Calu3 (cell line): ENCODE results near the gene HSCB. TPM values are rescaled to one million over a fixed set of nuclear protein-coding genes. Genes with fewer than 3 reads are reported as not detected.

Experiments
- BruUV-seq: library from RNA; stranded (reverse); fragments of 400-500 nt; replicated peaks from 2 replicates; lab custom pipeline; 2021; lab: Mats Ljungman, UMichigan
- CTCF ChIA-PET: fragments of 300-600 bp; sonication (Branson Sonifier 250); formaldehyde crosslinking; loops from one replicate; lab custom pipeline; 2022; ENCODE audit warnings: antibody characterized with exemption; lab: Charles Lee
- DNase-seq: peaks from one replicate; pipeline ENCODE4 v3.0.0; 2022
- H3K27ac Mint-ChIP-seq: one replicate; pipeline ENCODE4 v1.8.0; 2022; ENCODE audit warnings: mixed read lengths; ENCODE audit not compliant: unreplicated experiment
- H3K27me3 Mint-ChIP-seq: one replicate; pipeline ENCODE4 v1.8.0; 2022; ENCODE audit warnings: mixed read lengths; ENCODE audit not compliant: unreplicated experiment
- H3K36me3 Mint-ChIP-seq: one replicate; pipeline ENCODE4 v1.8.0; 2022; ENCODE audit warnings: mild to moderate bottlenecking, moderate library complexity, mixed read lengths; ENCODE audit not compliant: insufficient read depth, unreplicated experiment
- H3K4me1 Mint-ChIP-seq: one replicate; pipeline ENCODE4 v1.8.0; 2022; ENCODE audit warnings: mild to moderate bottlenecking, low read depth, mixed read lengths; ENCODE audit not compliant: unreplicated experiment
- H3K4me3 Mint-ChIP-seq: one replicate; pipeline ENCODE4 v1.8.0; 2022; ENCODE audit warnings: mild to moderate bottlenecking, low read depth, moderate library complexity, mixed read lengths; ENCODE audit not compliant: unreplicated experiment
- H3K9me3 Mint-ChIP-seq: one replicate; pipeline ENCODE4 v1.8.0; 2022; ENCODE audit warnings: low read depth, mixed read lengths; ENCODE audit not compliant: unreplicated experiment
- intact Hi-C: fragments of 100-400 bp; cut with micrococcal nuclease; formaldehyde crosslinking; loops from one replicate; pipeline ENCODE4 v1.10.0; 2022; ENCODE audit not compliant: unreplicated experiment
- total RNA-seq: library from RNA; stranded (reverse); gene quantifications from 2 replicates; pipeline ENCODE4 v1.2.3, GENCODE V29; 2022
- TF ChIP-seq, protein P1 (sequence below): fragments of 200-600 bp; IDR thresholded peaks from one replicate; pipeline ENCODE4 v1.8.0; 2022; ENCODE audit warnings: antibody characterized with exemption; ENCODE audit not compliant: unreplicated experiment

The HSCB gene
- total RNA-seq, 1 experiment from 2014 or later: 16.5 TPM

DNA sequence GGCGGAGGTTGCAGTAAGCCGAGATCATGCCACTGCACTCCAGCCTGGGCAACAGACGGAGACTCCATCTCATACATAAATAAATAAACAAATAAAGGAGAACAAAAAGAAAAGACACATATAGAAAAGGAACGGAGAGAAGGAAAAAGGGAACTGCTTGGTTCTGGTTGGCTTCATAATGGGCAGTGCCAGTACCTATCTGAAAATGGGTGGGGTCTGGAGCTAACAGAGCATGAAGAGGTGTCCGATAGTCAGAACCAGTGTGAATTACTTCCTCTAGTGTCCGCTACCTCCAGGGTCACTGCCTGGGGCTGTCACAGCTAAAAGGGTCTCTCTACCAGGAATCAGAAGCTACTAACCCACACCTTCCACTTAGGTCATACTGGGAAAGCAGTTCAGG lies 35.0 kb upstream of the HSCB start:
- no peak for DNase-seq
- no TSS peak for BruUV-seq
- Mint-ChIP-seq H3K36me3 (no peaks in the 10 kb centered on the region), H3K27me3 (no peaks in the 10 kb centered on the region), H3K9me3 (no peaks in the 10 kb centered on the region), H3K27ac (no peak overlapping the region), H3K4me1 (peaks cover 9% of the 10 kb centered on the region), H3K4me3 (no peak overlapping the region)
- intact Hi-C loops: no loop called here
- TF ChIP-seq, protein P1, sequence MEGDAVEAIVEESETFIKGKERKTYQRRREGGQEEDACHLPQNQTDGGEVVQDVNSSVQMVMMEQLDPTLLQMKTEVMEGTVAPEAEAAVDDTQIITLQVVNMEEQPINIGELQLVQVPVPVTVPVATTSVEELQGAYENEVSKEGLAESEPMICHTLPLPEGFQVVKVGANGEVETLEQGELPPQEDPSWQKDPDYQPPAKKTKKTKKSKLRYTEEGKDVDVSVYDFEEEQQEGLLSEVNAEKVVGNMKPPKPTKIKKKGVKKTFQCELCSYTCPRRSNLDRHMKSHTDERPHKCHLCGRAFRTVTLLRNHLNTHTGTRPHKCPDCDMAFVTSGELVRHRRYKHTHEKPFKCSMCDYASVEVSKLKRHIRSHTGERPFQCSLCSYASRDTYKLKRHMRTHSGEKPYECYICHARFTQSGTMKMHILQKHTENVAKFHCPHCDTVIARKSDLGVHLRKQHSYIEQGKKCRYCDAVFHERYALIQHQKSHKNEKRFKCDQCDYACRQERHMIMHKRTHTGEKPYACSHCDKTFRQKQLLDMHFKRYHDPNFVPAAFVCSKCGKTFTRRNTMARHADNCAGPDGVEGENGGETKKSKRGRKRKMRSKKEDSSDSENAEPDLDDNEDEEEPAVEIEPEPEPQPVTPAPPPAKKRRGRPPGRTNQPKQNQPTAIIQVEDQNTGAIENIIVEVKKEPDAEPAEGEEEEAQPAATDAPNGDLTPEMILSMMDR: no peak
- CTCF ChIA-PET: no interaction called here

GRCh38 chr22:28710107-28710506 lies 31.7 kb upstream of the HSCB start:
- TF ChIP-seq, protein P1: no peak
- H3K9me3 Mint-ChIP-seq: no peaks in the 10 kb centered on the region
- H3K4me1 Mint-ChIP-seq: peaks cover 17% of the 10 kb centered on the region
- H3K27me3 Mint-ChIP-seq: no peaks in the 10 kb centered on the region
- intact Hi-C loops: no loop called here
- H3K4me3 Mint-ChIP-seq: no peak overlapping the region
- no peaks in the 10 kb centered on the region for H3K36me3 Mint-ChIP-seq
- CTCF ChIA-PET: interaction anchor here (0.6 to 1.0 kb wide), 3 partner anchors 40 to 110 kb away, joined by 3 to 4 read pairs (median 3); no protein-coding TSS in a partner anchor
- DNase-seq: no peak
- no peak overlapping the region for H3K27ac Mint-ChIP-seq
- BruUV-seq: no TSS peak

DNA sequence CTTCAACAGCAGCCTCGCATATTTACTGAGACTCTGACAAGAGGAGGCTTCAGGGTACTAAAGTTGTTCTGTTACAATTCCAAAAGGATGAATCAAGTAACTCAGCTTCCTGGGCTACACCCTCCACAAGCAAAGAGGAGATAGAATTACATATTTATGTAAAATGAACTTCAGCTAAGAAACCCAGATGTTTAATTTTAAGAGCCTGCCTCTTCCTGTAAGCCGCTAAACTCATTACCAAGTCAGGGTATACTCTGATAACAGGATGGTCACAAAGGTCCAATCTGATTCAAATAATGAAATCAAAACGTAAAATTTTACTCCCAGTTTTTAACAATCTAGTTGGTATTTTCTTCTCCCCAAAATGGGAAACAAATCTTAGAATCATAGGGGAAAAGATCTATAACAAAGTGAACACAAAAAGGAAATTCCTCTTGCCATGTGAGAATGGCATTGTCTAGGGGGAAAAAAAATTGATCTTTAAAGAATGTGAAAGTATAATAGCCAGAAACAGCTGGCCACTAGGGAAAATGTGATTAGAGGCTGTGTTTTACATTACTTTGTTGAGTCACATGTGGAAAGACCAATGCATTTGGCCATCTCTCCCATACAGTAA lies 31.2 kb upstream of the HSCB start:
- Mint-ChIP-seq H3K27me3 (no peaks in the 10 kb centered on the region), H3K4me1 (peaks cover 17% of the 10 kb centered on the region), H3K27ac (no peak overlapping the region), H3K9me3 (no peaks in the 10 kb centered on the region), H3K4me3 (no peak overlapping the region), H3K36me3 (no peaks in the 10 kb centered on the region)
- BruUV-seq: no TSS peak
- CTCF ChIA-PET: interaction anchor here (0.6 to 1.0 kb wide), 2 partner anchors 110 to 148 kb away, joined by 3 read pairs; no protein-coding TSS in a partner anchor
- intact Hi-C loops: no loop called here
- DNase-seq: no peak
- TF ChIP-seq, protein P1: no peak

GRCh38 chr22:28711341-28711740 lies 30.5 kb upstream of the HSCB start:
- Mint-ChIP-seq H3K9me3 (no peaks in the 10 kb centered on the region), H3K36me3 (no peaks in the 10 kb centered on the region), H3K4me3 (no peak overlapping the region), H3K4me1 (peaks cover 17% of the 10 kb centered on the region), H3K27ac (no peak overlapping the region), H3K27me3 (no peaks in the 10 kb centered on the region)
- TF ChIP-seq, protein P1: no peak
- no TSS peak for BruUV-seq
- intact Hi-C loops: no loop called here
- DNase-seq: no peak
- CTCF ChIA-PET: interaction anchor here (0.5 kb wide), 1 partner anchor 10 kb away, joined by 4 read pairs; no protein-coding TSS in a partner anchor
